ENCODE measurements around the gene DCLK2. TPM values are rescaled to one million over a fixed set of nuclear protein-coding genes. Genes with fewer than 3 reads are reported as not detected.

DCLK2 gene
- total and polyA plus RNA-seq, 2 donors from 2014 or later: 2.6 to 3.4 TPM

DNA sequence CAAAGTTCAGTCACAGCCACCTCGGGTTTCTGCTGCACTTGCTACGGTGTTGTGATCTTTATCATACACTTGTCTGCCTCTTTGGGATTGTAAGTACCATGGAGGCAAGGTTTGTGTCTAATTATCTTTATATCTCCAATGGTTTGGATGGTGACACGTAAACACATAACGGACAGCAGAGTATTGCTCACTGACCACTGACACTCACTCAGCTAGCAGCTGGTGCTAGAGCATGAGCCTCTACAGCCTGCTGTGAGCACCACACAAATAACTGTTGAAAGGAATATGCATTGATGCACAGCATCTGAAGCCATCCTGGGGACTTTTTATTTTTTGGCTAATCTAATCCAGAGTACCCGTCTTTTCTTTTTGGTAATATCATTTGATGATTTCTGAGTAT is 156.0 kb downstream of the DCLK2 start:
- no peak overlapping the region for H3K9ac ChIP-seq (ENCODE audit: low read length in 3 of 3)
- DNase-seq (no peak), FAIRE-seq (no peak)
- intact Hi-C loops (cut with DNase I): loop anchor here (10.0 kb wide), 1 partner anchor 229 kb away; no protein-coding TSS in a partner anchor
- no peaks in the 10 kb centered on the region for H3K9me3 ChIP-seq (ENCODE audit: control insufficient read depth in 2 of 3, insufficient read depth in 1 of 3, low read length in 3 of 3)
- no peak overlapping the region for H3K4me3 ChIP-seq (ENCODE audit: low read length in 3 of 3)
- no peak overlapping the region for H3K27ac ChIP-seq (ENCODE audit: low read depth in 2 of 2, low read length in 2 of 2)
- H3K27me3 ChIP-seq (ENCODE audit: control insufficient read depth, insufficient read depth, low read length): no peaks in the 10 kb centered on the region
- H3K4me1 ChIP-seq (ENCODE audit: control insufficient read depth in 2 of 3, insufficient read depth in 2 of 3, low read depth in 1 of 3, low read length in 3 of 3): peaks cover 0 to 3% (median 0%) of the 10 kb centered on the region in 3 donors
- H3K36me3 ChIP-seq (ENCODE audit: control insufficient read depth in 2 of 3, insufficient read depth in 3 of 3, low read length in 3 of 3): no peaks in the 10 kb centered on the region
- TF ChIP-seq, protein P1, sequence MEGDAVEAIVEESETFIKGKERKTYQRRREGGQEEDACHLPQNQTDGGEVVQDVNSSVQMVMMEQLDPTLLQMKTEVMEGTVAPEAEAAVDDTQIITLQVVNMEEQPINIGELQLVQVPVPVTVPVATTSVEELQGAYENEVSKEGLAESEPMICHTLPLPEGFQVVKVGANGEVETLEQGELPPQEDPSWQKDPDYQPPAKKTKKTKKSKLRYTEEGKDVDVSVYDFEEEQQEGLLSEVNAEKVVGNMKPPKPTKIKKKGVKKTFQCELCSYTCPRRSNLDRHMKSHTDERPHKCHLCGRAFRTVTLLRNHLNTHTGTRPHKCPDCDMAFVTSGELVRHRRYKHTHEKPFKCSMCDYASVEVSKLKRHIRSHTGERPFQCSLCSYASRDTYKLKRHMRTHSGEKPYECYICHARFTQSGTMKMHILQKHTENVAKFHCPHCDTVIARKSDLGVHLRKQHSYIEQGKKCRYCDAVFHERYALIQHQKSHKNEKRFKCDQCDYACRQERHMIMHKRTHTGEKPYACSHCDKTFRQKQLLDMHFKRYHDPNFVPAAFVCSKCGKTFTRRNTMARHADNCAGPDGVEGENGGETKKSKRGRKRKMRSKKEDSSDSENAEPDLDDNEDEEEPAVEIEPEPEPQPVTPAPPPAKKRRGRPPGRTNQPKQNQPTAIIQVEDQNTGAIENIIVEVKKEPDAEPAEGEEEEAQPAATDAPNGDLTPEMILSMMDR (IDR thresholded peaks at IDR 0.05; ENCODE audit: borderline replicate concordance, extremely low read depth, insufficient read depth): no peak

DNA sequence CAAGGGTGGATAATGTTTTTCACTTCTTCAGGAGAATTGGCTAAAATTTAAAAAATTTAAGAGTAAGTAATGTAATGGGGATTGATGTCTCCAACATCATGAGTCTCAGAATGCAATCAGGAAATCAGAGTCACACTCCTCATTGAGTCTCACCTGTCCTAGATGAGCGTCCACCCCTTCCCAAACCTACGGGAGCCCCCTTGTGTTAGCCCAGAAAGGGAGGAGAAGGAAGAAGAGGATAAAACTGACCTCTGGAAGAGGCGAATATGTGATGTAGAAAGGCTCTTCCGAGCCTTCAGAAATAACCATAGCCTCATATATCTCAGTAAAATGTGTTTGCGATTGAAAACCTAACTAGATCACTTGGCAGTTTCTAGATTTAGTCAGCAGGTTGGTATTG is 157.1 kb downstream of the DCLK2 start:
- intact Hi-C loops (cut with DNase I): loop anchor here (10.0 kb wide), 1 partner anchor 231 kb away; no protein-coding TSS in a partner anchor
- no peak for FAIRE-seq
- H3K9ac ChIP-seq (ENCODE audit: low read length in 3 of 3): no peak overlapping the region

DNA sequence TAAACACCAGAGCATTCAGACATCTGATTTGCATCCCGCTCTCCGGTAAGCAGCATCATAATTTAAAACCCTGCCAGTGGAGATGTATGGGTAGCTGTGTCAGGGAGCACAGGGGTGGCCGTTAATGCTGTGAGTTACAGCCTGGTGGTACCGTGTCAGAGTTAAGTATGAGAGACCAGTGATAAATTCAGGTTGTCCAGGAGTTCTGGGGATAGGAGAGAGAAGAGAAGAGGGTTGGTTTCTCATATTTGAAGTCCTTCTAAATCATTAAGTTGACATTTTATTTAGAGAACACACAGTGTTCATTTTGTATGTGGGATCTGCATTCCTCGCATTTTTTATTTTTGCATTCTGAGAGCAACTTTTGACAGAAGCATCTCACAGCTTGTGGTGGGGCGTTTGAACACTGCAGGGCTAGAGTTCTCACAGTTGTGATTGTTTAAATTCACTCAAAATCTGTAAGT is 157.6 kb downstream of the DCLK2 start:
- intact Hi-C loops (cut with DNase I): loop anchor here (10.0 kb wide), 1 partner anchor 231 kb away; no protein-coding TSS in a partner anchor
- DNase-seq (peak in 3 of 5 donors; percentile 66 to 70 (median 69)), FAIRE-seq (no peak)
- TF ChIP-seq, protein P1 (IDR thresholded peaks at IDR 0.05; ENCODE audit: borderline replicate concordance, extremely low read depth, insufficient read depth): no peak
- Histone ChIP-seq H3K4me3 (ENCODE audit: low read length in 3 of 3) (no peak overlapping the region), H3K9me3 (ENCODE audit: control insufficient read depth in 2 of 3, insufficient read depth in 1 of 3, low read length in 3 of 3) (no peaks in the 10 kb centered on the region), H3K27me3 (ENCODE audit: control insufficient read depth, insufficient read depth, low read length) (no peaks in the 10 kb centered on the region), H3K9ac (ENCODE audit: low read length in 3 of 3) (no peak overlapping the region), H3K4me1 (ENCODE audit: control insufficient read depth in 2 of 3, insufficient read depth in 2 of 3, low read depth in 1 of 3, low read length in 3 of 3) (peaks cover 0 to 3% (median 0%) of the 10 kb centered on the region in 3 donors), H3K27ac (ENCODE audit: low read depth in 2 of 2, low read length in 2 of 2) (no peak overlapping the region), H3K36me3 (ENCODE audit: control insufficient read depth in 2 of 3, insufficient read depth in 3 of 3, low read length in 3 of 3) (no peaks in the 10 kb centered on the region)

More for the DNA sequence above, 157.1 kb downstream of the DCLK2 start:
- Histone ChIP-seq H3K36me3 (ENCODE audit: control insufficient read depth in 2 of 3, insufficient read depth in 3 of 3, low read length in 3 of 3) (no peaks in the 10 kb centered on the region), H3K27ac (ENCODE audit: low read depth in 2 of 2, low read length in 2 of 2) (no peak overlapping the region), H3K4me1 (ENCODE audit: control insufficient read depth in 2 of 3, insufficient read depth in 2 of 3, low read depth in 1 of 3, low read length in 3 of 3) (peaks cover 0 to 3% (median 0%) of the 10 kb centered on the region in 3 donors), H3K9me3 (ENCODE audit: control insufficient read depth in 2 of 3, insufficient read depth in 1 of 3, low read length in 3 of 3) (no peaks in the 10 kb centered on the region), H3K4me3 (ENCODE audit: low read length in 3 of 3) (no peak overlapping the region), H3K27me3 (ENCODE audit: control insufficient read depth, insufficient read depth, low read length) (no peaks in the 10 kb centered on the region)
- DNase-seq: no peak
- TF ChIP-seq, protein P1 (IDR thresholded peaks at IDR 0.05; ENCODE audit: borderline replicate concordance, extremely low read depth, insufficient read depth): no peak
